ENCODE measurements around the gene SLC5A6.

SLC5A6 gene

DNA sequence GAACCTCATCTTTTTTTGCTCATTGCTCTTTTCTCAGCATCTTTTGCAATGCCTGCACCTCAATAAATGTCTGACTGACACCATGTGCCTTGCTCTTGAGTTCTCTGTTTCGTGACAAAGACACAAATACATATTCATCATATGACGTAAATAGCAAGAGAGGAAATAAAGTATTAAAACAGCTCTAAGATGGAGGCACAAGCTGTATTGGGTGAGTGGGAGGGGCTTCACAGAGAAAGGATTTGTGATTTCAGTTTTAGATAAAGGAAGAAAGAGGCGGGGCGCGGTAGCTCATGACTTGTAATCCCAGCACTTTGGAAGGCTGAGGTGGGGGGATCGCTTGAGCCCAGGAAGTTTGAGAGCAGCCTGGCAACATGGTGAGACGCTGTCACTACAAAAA lies 8.0 kb upstream of the SLC5A6 start:
- H3K4me3 ChIP-seq (ENCODE audit: low read length): no peak overlapping the region
- no peak for TF ChIP-seq ZNF274 (IDR thresholded peaks at IDR 0.05; ENCODE audit: low read depth, low read length)

DNA sequence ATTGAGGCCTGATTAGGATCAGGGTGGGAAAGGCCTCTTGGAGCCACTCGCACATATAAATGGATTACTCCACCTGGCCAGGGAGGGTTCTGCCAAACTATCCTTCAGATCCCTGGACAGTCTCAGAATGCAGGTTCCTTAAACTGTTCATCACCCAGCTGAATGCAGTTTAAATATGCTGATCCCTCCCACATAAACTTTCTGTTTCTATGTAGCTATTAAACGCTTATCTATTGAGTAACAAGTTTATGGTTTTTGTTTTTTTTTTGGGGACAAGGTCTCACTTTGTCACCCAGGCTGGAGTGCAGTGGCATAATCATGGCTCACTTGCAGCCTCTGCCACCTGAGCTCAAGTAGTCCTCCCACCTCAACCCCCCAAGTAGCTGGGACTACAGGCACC lies 7.0 kb upstream of the SLC5A6 start:
- no peak overlapping the region for H3K4me3 ChIP-seq (ENCODE audit: low read length)
- TF ChIP-seq ZNF274 (IDR thresholded peaks at IDR 0.05; ENCODE audit: low read depth, low read length): no peak

DNA sequence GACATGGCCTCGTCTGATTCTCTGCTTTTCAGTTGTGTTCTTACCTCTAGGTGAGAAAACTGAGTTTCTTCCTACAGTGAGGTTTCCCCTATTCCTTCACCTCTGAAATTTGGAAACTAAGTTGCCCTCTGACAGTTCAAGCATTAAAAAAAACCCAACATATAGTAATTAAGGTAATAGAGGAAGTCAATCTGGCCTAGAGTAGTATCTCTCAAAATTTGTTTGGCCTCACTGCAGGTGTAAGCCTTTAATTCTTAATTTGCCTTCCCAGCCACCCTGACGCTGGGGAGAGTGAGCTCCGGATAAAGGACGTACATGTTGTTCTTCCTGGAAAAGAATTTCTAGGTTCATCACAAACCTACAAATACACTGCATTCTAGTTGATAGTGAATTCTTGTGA lies 6.5 kb upstream of the SLC5A6 start:
- TF ChIP-seq ZNF274 (IDR thresholded peaks at IDR 0.05; ENCODE audit: low read depth, low read length): no peak
- H3K4me3 ChIP-seq (ENCODE audit: low read length): peak overlapping the region; percentile 88

DNA sequence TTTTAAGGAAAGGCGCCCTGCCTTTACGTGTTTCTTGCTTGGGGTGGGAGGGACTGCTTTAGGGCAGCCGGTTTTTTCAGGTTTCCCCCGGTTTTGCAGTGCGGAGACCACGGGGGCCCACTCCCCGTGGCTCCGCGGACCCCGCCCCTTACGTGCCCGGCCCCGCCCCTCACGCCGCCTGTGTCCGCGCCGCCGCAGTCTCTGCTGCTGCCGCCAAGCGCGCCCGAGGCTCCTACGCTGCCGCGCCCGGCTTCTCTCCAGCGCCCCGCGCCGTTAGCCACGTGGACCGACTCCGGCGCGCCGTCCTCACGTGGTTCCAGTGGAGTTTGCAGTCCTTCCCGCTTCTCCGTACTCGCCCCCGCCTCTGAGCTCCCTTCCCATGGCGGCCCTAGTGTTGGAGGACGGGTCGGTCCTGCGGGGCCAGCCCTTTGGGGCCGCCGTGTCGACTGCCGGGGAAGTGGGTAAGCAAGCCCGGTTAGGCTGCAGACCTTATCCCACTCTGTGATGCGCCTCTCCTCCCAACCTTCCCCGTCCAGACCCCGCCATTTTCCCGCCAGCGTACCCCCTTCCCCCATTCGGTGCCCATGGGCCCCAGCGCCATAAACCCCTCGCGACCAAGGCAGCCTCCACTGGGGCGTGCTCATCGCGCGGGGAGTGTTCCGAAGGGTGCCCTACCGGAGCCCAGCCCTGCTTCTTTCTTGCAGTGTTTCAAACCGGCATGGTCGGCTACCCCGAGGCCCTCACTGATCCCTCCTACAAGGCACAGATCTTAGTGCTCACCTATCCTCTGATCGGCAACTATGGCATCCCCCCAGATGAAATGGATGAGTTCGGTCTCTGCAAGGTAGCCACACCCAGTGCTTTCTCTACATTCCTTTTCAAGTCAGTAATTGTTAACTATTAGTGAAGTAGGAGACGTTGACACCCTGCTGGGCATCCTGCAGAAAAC lies 5.4 kb upstream of the SLC5A6 start, which contains the start of gene CAD:
CAD (plus strand) TSS at position 197 of the 949 bp plus-strand sequence; CDS start at position 380, 183 bp downstream.
- TF ChIP-seq ZNF274 (IDR thresholded peaks at IDR 0.05; ENCODE audit: low read depth, low read length): no peak
- H3K4me3 ChIP-seq (ENCODE audit: low read length): peak within 1 kb of the TSS; percentile 88

DNA sequence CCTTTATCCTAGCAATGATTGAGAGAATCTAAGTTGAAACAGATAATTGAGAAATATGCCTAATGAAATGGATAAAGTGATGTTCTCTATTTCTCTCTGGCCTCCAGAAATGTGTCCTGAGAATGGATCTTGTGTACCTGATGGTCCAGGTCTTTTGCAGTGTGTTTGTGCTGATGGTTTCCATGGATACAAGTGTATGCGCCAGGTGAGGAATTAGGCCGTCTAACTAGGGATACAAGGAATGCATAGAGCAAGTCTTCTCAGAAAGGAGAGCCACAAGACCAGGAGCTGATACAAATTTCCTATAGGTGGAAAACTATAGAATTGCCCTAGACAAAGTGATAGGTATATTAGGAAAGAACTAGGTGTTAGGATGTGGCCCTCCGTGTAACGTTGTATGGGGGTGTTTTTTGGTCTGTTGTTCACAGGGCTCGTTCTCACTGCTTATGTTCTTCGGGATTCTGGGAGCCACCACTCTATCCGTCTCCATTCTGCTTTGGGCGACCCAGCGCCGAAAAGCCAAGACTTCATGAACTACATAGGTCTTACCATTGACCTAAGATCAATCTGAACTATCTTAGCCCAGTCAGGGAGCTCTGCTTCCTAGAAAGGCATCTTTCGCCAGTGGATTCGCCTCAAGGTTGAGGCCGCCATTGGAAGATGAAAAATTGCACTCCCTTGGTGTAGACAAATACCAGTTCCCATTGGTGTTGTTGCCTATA lies 4.5 kb upstream of the SLC5A6 start:
- no peak for TF ChIP-seq ZNF274 (IDR thresholded peaks at IDR 0.05; ENCODE audit: low read depth, low read length)
- H3K4me3 ChIP-seq (ENCODE audit: low read length): peak overlapping the region; percentile 52; the same call in 1 of the 2 replicates

DNA sequence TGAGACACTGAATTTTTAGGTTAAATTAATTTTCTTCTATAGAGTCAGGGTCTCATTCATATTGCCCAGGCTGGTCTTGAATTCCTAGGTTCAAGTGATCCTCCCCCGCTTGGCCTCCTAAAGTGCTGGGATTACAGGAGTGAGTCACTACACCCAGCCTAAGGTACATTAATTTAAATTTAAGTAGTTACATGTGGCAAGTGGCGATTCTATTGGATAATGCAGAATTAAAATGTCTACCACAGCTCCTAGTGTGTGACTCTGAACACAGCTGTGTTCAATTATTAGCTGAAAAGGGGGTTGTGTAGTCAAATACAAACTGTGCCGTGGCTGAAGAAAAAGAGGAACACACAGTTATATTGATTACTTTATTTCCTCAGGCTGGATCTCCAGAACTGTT lies 2.9 kb upstream of the SLC5A6 start:
- H3K4me3 ChIP-seq (ENCODE audit: low read length): no peak overlapping the region
- no peak for TF ChIP-seq ZNF274 (IDR thresholded peaks at IDR 0.05; ENCODE audit: low read depth, low read length)

DNA sequence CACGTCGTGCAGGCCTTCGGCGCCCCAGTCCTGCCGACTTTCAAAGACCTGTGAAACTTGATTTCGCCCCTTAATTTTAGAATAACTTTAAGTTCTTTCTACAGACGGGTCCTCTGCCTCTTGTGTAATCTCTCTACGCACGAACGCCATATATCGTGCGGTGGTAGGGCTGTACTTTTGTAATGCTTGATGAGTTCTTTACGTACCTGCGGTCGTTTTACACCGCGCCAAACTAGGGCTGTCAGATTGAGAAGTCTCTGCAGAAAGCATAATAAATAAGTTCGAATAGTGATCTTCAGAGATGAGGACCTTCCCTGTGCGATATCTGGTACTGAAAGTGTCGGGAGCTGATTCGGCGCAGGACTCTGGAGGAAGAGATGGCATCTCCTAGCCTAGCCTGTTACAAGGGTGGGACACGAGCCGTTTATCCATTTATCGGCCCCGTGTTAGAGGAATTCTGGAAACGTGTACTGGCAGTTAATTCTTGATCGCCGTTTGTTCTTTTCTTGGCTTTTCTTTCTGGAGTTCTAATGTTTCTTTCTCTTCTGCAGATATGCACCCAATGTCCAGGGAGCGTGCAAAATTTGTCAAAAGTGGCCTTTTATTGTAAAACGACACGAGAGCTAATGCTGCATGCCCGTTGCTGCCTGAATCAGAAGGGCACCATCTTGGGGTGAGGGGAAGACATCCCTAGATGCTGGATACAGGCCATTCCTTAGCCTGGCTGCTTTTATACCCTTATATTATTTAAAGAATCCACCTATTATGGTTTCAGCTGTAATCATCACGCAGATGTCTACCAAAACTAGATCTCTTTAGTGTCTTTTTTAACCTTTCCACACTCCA lies 781 bp upstream of the SLC5A6 start:
- TF ChIP-seq ZNF274 (IDR thresholded peaks at IDR 0.05; ENCODE audit: low read depth, low read length): no peak
- peak overlapping the region; percentile 97 for H3K4me3 ChIP-seq (ENCODE audit: low read length)

DNA sequence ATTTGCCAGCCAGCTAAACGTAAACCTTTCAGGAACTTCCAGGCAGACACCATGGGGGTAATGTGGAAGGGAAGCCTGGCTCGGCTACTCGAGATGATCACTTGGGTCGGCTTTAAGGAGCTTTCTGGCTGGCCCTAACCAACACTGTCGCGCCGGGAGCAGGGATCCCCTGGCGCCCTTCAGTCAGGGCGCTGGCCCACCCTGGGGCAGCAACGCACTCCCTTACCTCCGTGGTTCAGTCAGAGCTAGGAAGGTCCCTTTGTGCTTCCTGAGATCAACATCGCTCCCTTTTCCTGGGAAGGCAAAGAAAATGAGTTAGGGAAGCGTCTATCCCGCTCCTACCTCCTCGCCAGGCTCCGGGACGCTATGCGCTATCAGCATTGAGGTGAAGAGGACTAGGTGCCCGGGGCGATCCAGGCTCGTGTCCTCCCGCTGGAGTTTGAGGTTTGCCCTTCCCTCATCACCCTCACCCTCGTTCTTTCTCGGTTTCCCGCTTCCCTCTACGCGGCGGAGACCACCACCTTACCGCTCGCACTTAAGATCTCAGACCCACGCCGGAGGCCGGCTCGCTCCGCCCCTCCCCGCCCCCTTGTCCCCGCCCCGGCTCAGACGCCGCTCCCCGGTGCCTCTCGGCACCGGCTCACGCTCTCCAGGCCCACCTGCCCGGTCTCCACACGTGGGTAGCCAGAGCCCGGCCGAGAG lies 676 bp downstream of the SLC5A6 start:
- peak overlapping the region; percentile 81 for H3K4me3 ChIP-seq (ENCODE audit: low read length)
- no peak for TF ChIP-seq ZNF274 (IDR thresholded peaks at IDR 0.05; ENCODE audit: low read depth, low read length)

DNA sequence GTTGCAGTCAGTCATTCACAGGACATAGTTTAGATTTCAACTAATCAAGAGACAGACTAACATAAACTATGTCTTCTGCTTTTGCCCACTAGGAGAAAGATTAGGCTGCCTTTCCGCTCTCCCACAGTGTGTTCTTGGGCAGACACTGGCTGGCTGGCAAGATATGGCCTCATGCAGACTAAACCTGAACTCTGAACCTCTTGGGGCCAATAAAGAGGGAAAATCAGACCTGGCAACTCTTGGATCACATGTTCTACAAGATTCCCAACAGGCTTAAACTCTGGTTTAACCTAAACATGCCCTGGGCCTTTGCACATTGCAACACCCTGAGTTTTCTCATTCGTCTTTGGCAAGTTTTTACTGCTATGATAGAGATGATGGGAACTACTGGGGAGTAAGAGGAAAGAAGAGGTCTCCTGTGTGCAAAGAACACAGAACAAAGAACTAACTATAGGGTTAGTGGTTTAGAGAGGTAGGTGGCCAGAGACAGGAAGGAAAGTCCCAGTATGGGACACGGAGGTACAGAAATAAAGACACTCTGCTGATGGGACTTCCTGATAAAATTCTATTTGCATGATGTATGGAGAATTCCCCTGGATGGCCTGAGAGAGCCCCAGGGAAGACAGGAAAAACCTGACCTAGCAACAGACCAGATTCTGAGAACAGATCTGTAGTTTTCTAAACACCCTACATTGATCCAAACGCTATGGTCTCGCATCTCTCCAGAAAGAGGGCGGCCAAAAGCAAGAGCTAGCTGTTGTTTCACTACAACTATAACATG lies 2.3 kb downstream of the SLC5A6 start:
- no peak for TF ChIP-seq ZNF274 (IDR thresholded peaks at IDR 0.05; ENCODE audit: low read depth, low read length)
- H3K4me3 ChIP-seq (ENCODE audit: low read length): no peak overlapping the region; the same call in 1 of the 2 replicates

DNA sequence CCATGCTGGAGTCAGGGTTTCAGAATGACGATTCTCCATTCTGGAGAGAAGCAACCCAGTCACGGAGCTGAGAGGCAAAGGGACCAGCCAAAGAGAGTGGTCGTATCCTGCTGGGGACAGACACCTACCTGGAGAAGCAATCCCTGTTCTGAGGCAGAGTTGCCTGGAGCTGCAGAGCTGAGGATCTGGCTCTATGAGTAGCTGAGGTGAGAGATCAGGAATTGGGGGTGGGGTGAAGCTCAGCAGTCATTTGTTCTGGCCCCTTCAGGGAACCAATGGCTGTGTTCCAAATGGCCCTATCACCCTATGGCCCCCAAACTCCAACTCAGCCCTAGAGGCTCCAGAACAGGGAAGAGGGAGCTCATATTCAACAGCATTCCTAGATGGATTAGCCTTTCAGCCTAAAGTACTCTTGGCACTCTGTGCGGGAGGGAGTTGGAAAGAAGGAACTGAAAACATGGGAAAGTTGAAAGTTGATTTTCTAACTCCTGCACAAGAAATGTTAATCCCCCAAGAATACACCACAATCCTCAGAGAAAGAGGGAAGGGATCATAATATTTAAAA lies 3.5 kb downstream of the SLC5A6 start:
- TF ChIP-seq ZNF274 (IDR thresholded peaks at IDR 0.05; ENCODE audit: low read depth, low read length): no peak
- H3K4me3 ChIP-seq (ENCODE audit: low read length): no peak overlapping the region

DNA sequence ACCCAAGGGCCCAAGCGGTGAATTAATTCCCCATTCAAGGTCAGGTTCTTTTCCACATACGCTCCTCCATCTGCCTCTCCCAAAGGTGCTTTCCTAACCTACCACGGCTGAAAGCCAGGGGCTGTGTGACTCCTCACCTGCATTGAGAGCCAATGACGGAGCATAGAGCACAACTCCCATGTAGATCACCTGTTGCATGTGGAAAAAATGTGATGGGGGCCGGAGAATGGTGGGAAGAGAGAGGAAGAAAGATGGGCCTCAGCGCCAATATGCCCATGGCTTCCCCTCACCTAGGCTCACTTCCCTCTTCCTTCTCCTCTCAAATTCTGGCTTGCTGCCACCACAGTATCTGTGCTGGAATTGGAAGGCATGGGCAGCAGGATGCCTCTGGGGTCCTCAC lies 5.7 kb downstream of the SLC5A6 start:
- TF ChIP-seq ZNF274 (IDR thresholded peaks at IDR 0.05; ENCODE audit: low read depth, low read length): no peak
- no peak overlapping the region for H3K4me3 ChIP-seq (ENCODE audit: low read length)

DNA sequence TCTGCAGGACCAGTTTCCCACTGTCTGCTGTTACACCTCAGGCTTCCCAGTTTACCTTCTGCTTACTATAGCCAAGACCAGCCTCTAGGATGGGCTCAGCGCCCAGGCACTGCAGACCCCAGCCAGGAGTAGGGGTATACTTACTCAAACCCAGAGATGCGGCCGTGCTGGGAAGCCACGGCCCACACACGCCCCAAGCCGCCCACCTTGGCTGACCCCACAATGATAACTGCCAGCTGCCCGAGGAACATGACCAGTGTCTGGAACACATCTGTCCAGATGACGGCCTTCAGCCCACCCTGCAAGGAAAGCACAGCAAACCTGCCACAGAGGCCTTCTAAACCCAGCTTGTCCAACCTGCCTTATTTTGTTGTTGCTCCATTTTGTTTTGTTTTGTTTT lies 6.9 kb downstream of the SLC5A6 start:
- H3K4me3 ChIP-seq (ENCODE audit: low read length): no peak overlapping the region
- TF ChIP-seq ZNF274 (IDR thresholded peaks at IDR 0.05; ENCODE audit: low read depth, low read length): no peak
